ENCODE data around the gene HSD17B10. TPM values are rescaled to one million over a fixed set of nuclear protein-coding genes. Genes with fewer than 3 reads are reported as not detected.

Gene HSD17B10
- total RNA-seq, 1 experiment from 2014 or later: 108 TPM

- TF ChIP-seq E2F1 (CRISPR knock-in tag; IDR thresholded peaks at IDR 0.05) (no peak), SMAD3 (CRISPR knock-in tag; IDR thresholded peaks at IDR 0.05; ENCODE audit: borderline replicate concordance) (no peak), ETV6 (CRISPR knock-in tag; IDR thresholded peaks at IDR 0.05) (no peak)
Measured at GRCh38 chrX:53442322-53442631, 8.1 kb upstream of the HSD17B10 start (continued).

GRCh38 chrX:53441531-53442321 is 7.6 kb upstream of the HSD17B10 start:
- ChIA-PET CTCF (interaction anchor here (0.6 to 2.2 kb wide), 2 partner anchors 39 to 113 kb away, joined by 3 to 14 read pairs; no protein-coding TSS in a partner anchor), POLR2A (no interaction called here)
- ATAC-seq: peak; percentile 91
- Mint-ChIP-seq H3K27ac (no peak overlapping the region), H3K9me3 (no peaks in the 10 kb centered on the region), H3K4me3 (peak overlapping the region; percentile 69), H3K36me3 (no peaks in the 10 kb centered on the region), H3K4me1 (peaks cover 4% of the 10 kb centered on the region), H3K27me3 (ENCODE audit: low read depth) (peaks cover 21% of the 10 kb centered on the region)
- peak; percentile 82 for DNase-seq (ENCODE audit: low spot score)
- no peak for TF ChIP-seq ZNF281 (CRISPR knock-in tag; IDR thresholded peaks at IDR 0.05)
- no peak for TF ChIP-seq CTCF (IDR thresholded peaks at IDR 0.05)
- TF ChIP-seq GABPB1 (CRISPR knock-in tag; IDR thresholded peaks at IDR 0.05): no peak
- TF ChIP-seq ATF2 (CRISPR knock-in tag; IDR thresholded peaks at IDR 0.05; ENCODE audit: borderline replicate concordance, low read depth): no peak
- no peak for TF ChIP-seq TEAD1 (CRISPR knock-in tag; IDR thresholded peaks at IDR 0.05)
- TF ChIP-seq FOXJ3 (CRISPR knock-in tag; IDR thresholded peaks at IDR 0.05; ENCODE audit: borderline replicate concordance): no peak
- no peak for TF ChIP-seq ZNF396 (CRISPR knock-in tag; IDR thresholded peaks at IDR 0.05; ENCODE audit: borderline replicate concordance)
- TF ChIP-seq EMX1 (CRISPR knock-in tag; IDR thresholded peaks at IDR 0.05): no peak
- no peak for TF ChIP-seq USF1 (CRISPR knock-in tag; IDR thresholded peaks at IDR 0.05)
- TF ChIP-seq ZNF423 (CRISPR knock-in tag; IDR thresholded peaks at IDR 0.05): no peak
